ENCODE data around the gene CD300A.
A peak's percentile ranks its signal among the peaks of the same experiment; 100 is the strongest.

Gene CD300A

DNA sequence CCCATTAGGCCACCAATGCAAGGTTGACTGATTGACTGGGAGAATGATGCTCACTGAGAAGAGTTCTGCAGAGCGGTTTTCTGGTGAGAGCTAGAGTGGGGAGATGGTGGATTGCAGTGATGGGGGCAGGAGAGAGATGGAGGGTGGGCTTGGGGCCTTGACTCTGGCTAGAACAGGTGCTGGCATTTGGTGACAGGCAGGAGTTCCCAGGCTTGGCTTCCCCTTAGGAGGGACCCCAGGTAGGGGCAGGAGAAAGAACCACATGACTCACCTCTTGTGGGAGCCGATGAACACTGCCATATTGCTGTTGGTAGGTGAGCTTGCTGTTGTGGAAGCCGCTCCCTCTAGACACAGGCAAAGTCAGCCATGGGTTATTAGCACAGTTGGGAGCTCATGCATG, 56.9 kb downstream of the CD300A start:
- DNase-seq, result no peak

DNA sequence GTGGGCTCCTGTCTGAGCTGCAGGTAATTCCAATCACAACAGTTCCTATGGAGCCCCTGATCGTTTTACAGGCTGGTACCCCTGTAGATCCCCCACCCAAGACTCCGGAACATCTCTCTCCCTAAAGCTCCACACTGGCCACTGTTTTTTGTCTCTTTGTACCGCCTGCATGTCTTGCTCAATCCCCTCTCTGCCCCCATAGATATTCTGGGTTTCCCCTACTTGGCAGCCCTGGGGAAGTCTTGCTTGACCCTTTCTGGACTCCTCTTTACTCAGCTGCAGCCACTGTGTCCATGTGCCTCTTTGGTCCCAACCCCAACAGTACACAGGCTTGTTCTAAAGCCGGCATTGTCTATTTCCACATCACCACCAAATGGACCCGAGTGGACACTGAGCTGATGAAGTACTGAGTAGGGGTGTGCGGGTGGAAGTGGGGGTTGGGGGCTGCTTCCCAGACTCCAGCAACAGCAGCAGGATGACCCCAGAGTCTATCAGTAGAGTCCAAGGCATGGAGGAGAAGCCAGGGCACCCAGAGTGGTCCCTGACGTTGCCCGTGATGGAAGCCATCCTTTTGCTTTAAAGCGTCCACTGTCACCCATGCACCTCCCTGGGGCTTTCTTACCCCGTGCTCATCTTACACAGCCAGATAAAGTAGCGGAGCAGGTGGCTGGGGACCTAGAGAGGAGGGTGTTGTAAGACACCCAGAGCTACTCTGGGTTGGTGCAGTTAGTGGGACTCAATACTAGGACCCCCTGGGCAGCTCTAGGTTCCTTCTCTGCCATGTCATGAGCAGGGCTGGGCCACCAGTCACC, 58.4 kb downstream of the CD300A start:
- no peak for DNase-seq

DNA sequence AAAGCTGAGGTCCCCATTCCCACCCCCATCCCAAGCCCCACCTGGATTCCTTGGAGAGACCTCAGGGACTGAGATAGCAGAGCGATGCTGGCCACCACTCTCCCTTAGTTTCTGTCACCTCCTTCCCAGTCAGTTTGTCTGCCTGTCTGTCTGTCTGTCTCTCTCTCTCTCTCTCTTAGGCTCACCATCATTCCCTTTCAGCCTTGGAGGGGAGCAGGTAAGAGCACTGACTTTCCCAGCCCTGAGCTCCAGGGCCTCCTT, 59.0 kb downstream of the CD300A start:
- DNase-seq, result no peak

DNA sequence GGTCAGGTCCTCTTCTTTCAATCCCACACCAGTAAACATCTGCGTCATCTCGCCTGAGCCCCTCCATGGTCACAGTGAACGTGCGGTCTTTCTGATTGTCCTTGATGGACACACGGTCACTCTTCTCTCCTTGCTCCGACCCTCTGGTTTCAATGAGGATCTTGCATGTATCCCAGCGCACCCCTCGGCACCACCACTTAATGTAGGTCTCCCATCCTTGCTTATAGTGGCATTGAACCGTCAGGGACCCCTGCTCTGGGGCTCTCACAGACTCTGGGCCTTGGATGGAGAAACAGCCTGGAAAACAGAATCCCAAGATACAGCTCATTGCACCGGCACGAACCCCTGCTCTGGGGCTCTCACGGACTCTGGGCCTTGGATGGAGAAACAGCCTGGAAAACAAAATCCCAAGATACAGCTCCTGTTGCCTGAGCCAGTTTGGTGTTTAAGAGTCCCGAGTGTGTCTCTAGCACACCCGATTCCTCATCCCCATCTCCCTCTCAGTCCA, 59.4 kb downstream of the CD300A start:
- DNase-seq, result no peak

DNA sequence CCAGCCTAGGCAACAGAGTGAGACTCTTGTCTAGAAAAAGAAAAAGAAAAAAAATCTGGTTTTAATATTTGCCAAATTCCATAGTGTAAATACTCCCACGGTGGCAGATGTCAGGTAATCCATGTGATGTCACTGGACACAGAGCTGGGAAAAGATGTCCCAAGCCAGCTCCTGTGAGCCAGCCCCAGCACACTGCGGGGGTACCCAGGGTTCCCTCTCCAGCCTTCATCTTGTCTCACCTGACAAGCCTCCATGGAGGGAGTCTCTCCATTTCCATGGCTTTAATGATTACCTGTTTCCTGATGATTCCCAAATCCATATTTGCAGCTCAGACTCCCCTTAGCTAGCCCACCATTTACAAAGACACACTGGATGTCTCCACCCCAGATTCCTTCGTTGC, 60.2 kb downstream of the CD300A start:
- DNase-seq, result no peak

DNA sequence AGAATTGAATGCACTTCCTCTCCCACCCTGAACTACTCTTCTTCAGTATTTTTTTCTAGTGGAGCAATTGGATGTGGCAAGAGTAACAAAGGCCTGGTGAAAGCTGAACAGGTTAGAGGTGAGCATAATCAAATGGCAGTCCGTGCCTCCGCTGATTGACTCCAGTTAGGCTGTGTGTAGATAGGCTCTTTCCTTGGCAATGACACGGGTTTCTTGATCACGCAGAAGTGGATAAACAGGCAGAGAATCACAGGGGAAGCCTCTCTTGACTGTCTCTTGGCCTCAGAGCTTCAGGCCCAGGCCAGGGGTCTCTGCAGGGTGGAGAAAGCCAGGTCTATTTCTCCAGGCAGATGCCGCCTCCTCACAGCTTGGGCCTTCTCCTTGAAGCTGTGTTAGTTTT, 60.6 kb downstream of the CD300A start:
- DNase-seq, result no peak

DNA sequence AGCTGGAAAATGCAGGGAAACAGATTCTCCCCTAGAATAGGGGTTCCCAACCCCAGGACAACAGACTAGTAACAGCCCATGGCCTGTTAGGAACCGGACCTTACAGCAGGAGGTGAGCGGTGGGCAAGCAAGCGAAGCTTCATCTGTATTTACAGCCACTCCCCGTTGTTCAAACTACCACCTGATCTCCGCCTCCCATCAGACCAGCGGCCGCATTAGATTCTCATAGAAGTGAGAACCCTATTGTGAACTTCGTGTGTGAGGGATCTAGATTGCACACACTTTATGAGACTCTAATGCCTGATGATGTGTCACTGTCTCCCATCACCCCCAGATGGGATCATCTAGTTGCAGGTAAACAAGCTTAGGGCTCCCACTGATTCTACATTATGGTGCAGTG, 61.3 kb downstream of the CD300A start:
- DNase-seq, result no peak

DNA sequence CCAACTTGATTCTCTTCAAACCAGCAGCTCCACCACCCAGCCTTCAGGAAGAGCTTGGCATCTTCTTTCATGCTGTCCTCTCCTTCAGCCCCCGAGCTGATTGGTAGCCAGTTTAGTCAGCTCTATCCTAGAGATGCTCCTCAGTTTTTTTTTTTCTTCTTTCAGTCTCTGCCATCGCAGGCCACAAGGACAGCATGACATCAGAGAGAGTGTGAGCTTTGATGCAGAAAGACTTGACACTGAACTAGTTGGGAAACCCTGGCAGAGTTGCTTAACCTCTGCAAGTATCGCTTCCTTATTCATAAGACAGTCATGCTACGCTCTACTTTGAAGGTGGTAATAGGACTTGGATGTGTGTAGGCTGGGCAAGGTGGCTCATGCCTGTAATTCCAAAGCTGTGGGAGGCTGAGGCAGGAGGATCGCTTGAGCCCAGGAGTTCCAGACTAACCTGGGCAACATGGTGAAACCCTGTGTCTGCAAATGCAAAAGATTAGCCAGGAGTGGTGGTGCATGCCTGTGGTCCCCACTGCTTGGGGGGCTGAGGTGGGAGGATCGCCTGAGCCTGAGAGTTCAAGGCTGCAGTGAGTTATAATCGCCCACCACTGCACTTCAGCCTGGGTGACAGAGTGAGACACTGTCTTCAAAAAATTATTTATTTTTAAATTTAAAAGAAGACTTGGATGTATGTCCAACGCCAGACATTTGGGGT, 62.2 kb downstream of the CD300A start:
- no peak for DNase-seq

DNA sequence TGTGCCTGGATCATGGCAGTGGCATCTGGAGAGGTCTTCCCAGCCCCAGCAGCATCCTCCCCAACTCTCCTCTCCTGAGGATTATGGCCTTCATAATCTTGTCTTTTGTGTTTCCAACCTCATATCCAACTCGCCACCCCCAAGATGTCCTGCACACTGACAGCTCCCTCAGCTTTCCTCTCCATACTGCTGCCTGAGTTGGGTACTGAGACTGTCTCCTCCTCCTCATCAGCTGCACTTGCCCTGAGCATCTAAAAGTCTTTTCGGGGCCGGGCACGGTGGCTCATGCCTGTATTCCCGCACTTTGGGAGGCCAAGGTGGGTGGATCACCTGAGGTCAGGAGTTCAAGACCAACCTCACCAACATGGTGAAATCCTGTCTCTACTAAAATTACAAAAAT, 62.8 kb downstream of the CD300A start:
- DNase-seq, result no peak

DNA sequence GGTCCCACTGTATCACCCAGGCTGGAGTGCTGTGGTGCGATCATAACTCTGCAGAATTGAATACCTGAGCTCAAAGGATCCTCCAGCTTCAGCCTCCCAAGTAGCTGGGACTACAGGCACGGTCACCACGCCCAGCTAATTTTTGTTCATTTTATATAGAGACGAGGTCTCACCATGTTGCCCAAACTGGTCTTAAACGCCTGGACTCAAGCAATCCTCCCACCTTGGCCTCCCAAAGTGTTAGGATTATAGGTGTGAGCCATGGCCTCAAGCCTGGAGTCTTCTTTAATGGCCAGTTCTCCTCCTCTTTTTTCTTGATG, 64.4 kb downstream of the CD300A start:
- no peak for DNase-seq

DNA sequence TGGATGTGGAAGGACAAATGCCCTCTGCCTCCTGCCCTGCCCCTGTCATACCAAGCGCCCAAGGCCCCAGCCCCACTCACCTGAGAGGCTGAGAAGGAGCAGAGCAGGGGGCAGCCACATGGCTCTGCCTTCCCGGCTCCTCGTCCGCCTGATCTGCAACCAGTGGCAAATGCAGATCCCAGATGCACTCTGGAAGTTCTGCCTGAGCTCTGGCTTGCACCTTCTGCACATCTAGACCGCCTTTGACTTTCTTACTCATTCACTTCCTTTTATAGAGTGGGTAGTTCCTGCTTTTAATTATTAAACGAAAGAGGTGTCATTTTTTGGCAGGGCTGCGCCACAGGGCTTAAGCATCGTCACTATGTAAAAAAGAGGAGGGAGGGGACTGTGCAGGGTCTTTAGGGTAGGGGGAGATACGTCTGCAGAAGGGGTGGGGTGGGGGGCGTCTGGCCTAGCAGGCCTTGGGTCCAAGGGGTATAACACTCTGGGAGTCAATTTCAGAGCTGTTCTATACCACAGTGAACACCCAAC, 64.9 kb downstream of the CD300A start, which contains the start of gene CD300LB:
CD300LB (minus strand) TSS at position 245 of the 531 bp plus-strand sequence; CDS start at position 120, 125 bp downstream.
- no peak for DNase-seq

DNA sequence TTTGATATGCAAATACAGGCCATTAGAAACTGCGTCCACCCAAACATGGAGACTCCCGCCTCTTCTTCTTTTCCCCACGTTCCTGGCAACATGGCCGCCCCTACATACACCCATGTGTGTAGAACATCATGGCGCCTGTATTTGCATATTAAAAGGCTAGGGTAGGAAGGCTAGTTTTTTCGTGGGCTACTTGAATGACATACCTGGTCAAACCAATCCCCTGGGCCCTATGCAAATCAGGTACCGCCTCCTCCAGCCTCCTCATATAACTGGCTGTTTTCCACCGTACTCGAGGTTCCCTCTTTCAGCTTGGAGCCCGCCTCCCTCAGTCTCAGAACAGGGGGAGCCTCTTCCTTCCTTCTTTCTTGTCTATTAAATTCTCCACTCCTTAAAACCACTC, 65.7 kb downstream of the CD300A start:
- peak; percentile 18 for DNase-seq
